ENCODE measurements around the gene PRDM16.

The PRDM16 gene

DNA sequence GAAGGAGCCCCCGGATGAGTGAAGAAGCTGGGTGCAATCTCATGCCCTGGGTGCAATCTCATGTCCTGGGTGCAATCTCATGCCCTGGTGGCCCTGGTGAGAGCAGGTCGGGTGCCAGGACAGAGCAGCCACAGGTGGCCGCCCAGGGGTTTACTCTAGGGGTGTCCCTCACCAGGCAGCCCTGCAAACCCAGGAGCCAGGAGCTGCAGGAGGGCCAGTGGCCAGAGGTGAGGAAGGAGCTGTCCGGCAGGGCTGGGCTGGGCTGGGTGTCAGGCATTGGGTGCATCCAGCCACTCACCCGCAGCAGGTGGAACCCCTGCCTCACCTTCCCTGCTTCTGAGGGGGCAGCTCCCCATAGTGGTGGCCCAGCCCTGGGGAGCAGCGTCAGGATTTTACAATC is 79.2 kb downstream of the PRDM16 start:
- TF ChIP-seq CTCF (conservative IDR thresholded peaks at IDR 0.05; ENCODE audit: low read depth, low read length), result no peak
- no peak for DNase-seq (ENCODE audit: low read depth)
- H3K4me3 ChIP-seq (ENCODE audit: low read depth, low read length), result no peak overlapping the region

GRCh38 chr1:3149277-3149676 is 80.3 kb downstream of the PRDM16 start:
- DNase-seq (ENCODE audit: low read depth), result no peak
- no peak overlapping the region for H3K4me3 ChIP-seq (ENCODE audit: low read depth, low read length)
- TF ChIP-seq CTCF (conservative IDR thresholded peaks at IDR 0.05; ENCODE audit: low read depth, low read length), result no peak

DNA sequence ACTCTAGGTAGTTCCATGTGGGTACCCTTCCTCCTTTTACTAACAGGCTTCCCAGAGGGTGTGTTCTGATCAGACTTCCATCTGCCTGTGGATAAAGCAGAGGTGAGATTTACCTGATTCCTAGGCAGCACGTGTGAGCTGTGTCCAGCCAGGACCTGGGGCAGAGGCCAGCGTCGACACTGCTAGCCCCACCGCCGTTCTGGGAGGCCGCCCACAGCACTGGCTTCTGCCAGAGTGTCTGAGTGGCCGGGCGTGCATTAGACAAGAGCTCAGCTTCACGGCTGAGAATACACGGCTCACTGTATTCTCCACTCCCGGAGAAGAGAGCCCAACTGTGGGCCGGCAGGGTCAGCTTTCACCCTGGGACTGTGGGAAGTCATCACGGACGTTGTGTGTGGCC is 82.5 kb downstream of the PRDM16 start:
- DNase-seq (ENCODE audit: low read depth), result no peak
- no peak for TF ChIP-seq CTCF (conservative IDR thresholded peaks at IDR 0.05; ENCODE audit: low read depth, low read length)
- H3K4me3 ChIP-seq (ENCODE audit: low read depth, low read length), result no peak overlapping the region

DNA sequence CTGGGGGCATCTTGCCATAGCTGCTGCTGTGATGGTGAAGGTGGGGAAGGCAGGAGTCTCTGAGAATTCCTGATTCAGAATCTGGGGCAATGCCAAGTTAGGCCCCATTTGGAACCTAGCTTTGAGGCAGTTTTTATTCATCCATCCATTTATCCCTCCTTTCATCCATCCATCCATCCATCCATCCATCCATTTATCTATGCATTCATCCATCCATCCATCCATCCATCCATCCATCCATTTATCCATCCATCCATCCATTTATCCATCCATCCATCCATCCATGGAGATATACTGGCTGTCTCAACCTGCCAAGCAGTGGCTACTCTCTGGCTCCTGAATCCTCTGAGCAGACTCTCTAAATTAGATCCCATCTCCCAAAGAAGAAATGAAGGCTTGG is 83.1 kb downstream of the PRDM16 start:
- no peak for TF ChIP-seq CTCF (conservative IDR thresholded peaks at IDR 0.05; ENCODE audit: low read depth, low read length)

DNA sequence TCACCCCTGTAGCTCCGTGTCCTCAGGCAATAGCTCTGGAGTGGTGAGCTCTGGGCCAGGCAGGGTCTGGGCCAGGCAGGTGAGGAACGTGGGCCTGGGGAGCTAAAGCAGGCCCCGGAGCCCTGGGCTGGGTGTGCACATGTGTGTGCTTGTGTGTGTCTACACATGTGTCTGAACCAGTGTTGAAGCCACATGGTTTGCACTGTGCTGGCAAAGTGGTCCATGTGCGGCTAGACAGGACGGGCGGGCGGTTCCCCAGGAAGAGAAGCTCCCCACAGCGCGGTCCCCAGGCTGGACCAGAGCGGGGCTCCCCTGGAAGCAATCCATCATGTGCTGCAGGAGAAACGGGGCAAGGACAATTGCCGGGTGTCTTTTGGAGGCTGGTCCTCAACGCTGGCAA is 84.2 kb downstream of the PRDM16 start:
- H3K4me3 ChIP-seq (ENCODE audit: low read depth, low read length), result no peak overlapping the region
- no peak for TF ChIP-seq CTCF (conservative IDR thresholded peaks at IDR 0.05; ENCODE audit: low read depth, low read length)
- DNase-seq (ENCODE audit: low read depth), result no peak

More for the DNA sequence above, 83.1 kb downstream of the PRDM16 start:
- H3K4me3 ChIP-seq (ENCODE audit: low read depth, low read length), result no peak overlapping the region
- DNase-seq (ENCODE audit: low read depth), result no peak

GRCh38 chr1:3153902-3154795 is 85.1 kb downstream of the PRDM16 start:
- H3K4me3 ChIP-seq (ENCODE audit: low read depth, low read length), result no peak overlapping the region
- no peak for TF ChIP-seq CTCF (conservative IDR thresholded peaks at IDR 0.05; ENCODE audit: low read depth, low read length)
- DNase-seq (ENCODE audit: low read depth), result no peak

All from choroid plexus epithelial cell (primary cell).